Endothelial cell (in vitro differentiated cells): Measurements from ENCODE around the gene SERPINE1. TPM values are rescaled to one million over a fixed set of nuclear protein-coding genes. Genes with fewer than 3 reads are reported as not detected.
A peak's percentile ranks its signal among the peaks of the same experiment; 100 is the strongest.

Experiments used
- DNase-seq: peaks from one replicate; pipeline ENCODE4 v3.0.0; 2021; ENCODE audit warnings: low spot score
- H3K27ac Mint-ChIP-seq: one replicate; pipeline ENCODE4 v1.8.0; 2021; ENCODE audit warnings: mixed read lengths, inconsistent platforms; ENCODE audit not compliant: unreplicated experiment
- H3K27me3 Mint-ChIP-seq: one replicate; pipeline ENCODE4 v1.8.0; 2021; ENCODE audit warnings: mild to moderate bottlenecking, moderate library complexity, mixed read lengths, inconsistent platforms; ENCODE audit not compliant: unreplicated experiment
- H3K36me3 Mint-ChIP-seq: one replicate; pipeline ENCODE4 v1.8.0; 2021; ENCODE audit warnings: mild to moderate bottlenecking, low read depth, mixed read lengths, inconsistent platforms; ENCODE audit not compliant: unreplicated experiment
- H3K4me1 Mint-ChIP-seq: one replicate; pipeline ENCODE4 v1.8.0; 2021; ENCODE audit warnings: mild to moderate bottlenecking, mixed read lengths, inconsistent platforms; ENCODE audit not compliant: unreplicated experiment
- H3K4me3 Mint-ChIP-seq: one replicate; pipeline ENCODE4 v1.8.0; 2021; ENCODE audit warnings: mild to moderate bottlenecking, mixed read lengths, inconsistent platforms; ENCODE audit not compliant: unreplicated experiment
- H3K9me3 Mint-ChIP-seq: one replicate; pipeline ENCODE4 v1.8.0; 2021; ENCODE audit warnings: mixed read lengths, inconsistent platforms; ENCODE audit not compliant: unreplicated experiment
- total RNA-seq: library from RNA; stranded (reverse); fragmentation: NEBNext Ultra II Directional; extraction: Animal tissue kit (Norgen Biotek cat#: 25700); gene quantifications from one replicate; pipeline ENCODE4 v1.2.1, GENCODE V29; 2021; ENCODE audit not compliant: unreplicated experiment
- TF ChIP-seq, protein P1 (sequence below): fragments of 200-600 bp; sonication (generic); IDR thresholded peaks from one replicate; pipeline ENCODE4 v1.5.0; 2021; ENCODE audit warnings: antibody characterized with exemption; ENCODE audit not compliant: unreplicated experiment

Gene SERPINE1
- total RNA-seq, 1 donor from 2014 or later: 0.80 TPM

DNA sequence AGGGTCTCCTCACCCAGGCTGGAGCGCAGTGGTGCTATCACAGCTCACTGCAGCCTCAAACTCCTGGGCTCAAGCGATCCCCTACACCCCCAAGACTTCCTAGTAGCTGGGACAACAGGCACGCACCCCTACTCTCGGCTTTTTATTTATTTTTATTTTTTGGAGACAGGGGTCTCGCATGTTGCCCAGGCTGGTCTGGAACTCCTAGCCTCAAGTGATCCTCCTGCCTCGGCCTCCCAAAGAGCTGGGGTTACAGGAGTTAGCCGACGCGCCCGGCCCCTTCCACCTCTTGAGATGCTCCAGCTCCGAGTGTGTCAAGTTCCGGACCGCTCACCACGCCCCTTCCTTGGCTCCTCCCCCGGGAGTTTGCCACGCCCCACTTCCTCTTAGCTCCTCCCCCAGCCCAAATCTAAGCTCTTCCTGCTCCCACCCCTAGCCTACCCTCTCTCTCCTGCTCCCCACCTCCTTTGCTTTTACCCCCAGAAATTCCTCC, 46.9 kb downstream of the SERPINE1 start:
- Mint-ChIP-seq H3K36me3 (peaks cover 7% of the 10 kb centered on the region), H3K9me3 (no peaks in the 10 kb centered on the region), H3K4me3 (no peak overlapping the region), H3K4me1 (peaks cover 20% of the 10 kb centered on the region), H3K27me3 (peaks cover 52% of the 10 kb centered on the region), H3K27ac (no peak overlapping the region)
- TF ChIP-seq, protein P1, sequence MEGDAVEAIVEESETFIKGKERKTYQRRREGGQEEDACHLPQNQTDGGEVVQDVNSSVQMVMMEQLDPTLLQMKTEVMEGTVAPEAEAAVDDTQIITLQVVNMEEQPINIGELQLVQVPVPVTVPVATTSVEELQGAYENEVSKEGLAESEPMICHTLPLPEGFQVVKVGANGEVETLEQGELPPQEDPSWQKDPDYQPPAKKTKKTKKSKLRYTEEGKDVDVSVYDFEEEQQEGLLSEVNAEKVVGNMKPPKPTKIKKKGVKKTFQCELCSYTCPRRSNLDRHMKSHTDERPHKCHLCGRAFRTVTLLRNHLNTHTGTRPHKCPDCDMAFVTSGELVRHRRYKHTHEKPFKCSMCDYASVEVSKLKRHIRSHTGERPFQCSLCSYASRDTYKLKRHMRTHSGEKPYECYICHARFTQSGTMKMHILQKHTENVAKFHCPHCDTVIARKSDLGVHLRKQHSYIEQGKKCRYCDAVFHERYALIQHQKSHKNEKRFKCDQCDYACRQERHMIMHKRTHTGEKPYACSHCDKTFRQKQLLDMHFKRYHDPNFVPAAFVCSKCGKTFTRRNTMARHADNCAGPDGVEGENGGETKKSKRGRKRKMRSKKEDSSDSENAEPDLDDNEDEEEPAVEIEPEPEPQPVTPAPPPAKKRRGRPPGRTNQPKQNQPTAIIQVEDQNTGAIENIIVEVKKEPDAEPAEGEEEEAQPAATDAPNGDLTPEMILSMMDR: no peak
- DNase-seq: peak; percentile 32

DNA sequence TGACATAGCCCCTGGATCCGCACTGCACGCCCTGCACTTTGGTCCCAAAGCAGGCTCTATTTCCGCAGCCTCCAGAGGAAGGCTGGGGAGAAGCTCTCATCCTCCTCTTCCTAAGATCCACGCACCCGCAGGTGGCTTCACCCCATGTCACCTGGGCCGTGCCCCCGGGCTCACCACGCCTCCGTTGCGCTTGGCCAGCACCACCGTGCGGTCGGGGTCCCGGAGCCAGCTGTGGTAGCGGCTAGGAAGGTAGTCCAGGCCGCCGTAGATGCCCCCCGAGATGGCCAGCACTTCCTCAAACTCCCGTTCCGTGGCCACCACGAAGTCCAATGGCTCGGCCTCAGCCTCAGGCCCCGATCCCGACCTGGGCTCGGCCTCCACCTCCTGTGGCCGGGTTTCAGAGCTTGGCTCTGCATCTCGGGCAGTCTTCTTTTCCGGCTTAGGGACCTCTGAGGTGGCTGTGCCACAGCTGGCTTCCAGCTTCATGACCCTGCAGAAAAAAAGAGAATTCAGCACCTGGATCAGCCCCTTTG, 47.5 kb downstream of the SERPINE1 start:
- DNase-seq: no peak
- Mint-ChIP-seq H3K27me3 (peaks cover 48% of the 10 kb centered on the region), H3K9me3 (no peaks in the 10 kb centered on the region), H3K4me3 (no peak overlapping the region), H3K4me1 (peaks cover 17% of the 10 kb centered on the region), H3K36me3 (peaks cover 3% of the 10 kb centered on the region), H3K27ac (no peak overlapping the region)
- TF ChIP-seq, protein P1: no peak

DNA sequence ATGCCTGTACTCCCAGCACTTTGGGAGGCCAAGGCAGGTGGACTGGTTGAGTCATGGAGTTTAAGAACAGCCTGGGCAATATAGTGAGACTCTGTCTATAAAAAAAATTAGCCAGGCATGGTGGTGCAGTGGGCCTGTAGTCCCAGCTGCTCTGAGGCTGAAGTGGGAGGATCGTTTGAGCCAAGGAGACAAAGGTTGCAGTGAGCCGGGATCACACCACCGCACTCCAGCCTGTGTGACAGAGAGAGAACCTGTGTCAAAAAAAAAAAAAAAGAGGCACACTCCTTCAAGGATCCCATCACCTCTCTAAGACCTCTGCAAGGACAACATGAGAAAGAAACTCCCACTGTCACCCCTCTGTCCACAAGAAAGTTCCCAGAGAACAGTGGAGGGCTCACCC, 48.8 kb downstream of the SERPINE1 start:
- Mint-ChIP-seq H3K36me3 (no peaks in the 10 kb centered on the region), H3K27me3 (peaks cover 44% of the 10 kb centered on the region), H3K4me1 (peaks cover 12% of the 10 kb centered on the region), H3K27ac (no peak overlapping the region), H3K9me3 (no peaks in the 10 kb centered on the region), H3K4me3 (no peak overlapping the region)
- TF ChIP-seq, protein P1: no peak
- no peak for DNase-seq

DNA sequence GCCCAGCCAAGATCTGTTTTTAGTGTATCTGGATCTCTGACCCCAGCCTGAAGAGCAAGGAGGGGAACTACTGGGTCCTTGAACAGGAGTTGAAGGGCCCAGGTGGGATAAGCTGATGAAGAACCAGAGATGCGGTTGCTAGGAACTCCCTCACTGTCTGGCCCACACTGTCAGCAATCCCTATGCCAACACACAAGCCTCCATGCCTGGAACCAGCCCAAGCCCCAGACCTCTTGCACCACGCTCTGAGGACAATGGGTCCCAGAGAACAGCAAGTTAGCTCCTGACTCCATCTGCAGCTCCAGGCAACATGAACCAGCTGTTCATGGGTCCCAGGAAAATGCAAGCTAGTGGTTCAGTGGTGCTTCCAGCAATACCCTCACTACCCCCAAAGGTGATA, 50.7 kb downstream of the SERPINE1 start:
- Mint-ChIP-seq H3K4me3 (no peak overlapping the region), H3K27ac (no peak overlapping the region), H3K36me3 (no peaks in the 10 kb centered on the region), H3K27me3 (peaks cover 36% of the 10 kb centered on the region), H3K9me3 (no peaks in the 10 kb centered on the region), H3K4me1 (no peaks in the 10 kb centered on the region)
- TF ChIP-seq, protein P1: no peak
- no peak for DNase-seq

DNA sequence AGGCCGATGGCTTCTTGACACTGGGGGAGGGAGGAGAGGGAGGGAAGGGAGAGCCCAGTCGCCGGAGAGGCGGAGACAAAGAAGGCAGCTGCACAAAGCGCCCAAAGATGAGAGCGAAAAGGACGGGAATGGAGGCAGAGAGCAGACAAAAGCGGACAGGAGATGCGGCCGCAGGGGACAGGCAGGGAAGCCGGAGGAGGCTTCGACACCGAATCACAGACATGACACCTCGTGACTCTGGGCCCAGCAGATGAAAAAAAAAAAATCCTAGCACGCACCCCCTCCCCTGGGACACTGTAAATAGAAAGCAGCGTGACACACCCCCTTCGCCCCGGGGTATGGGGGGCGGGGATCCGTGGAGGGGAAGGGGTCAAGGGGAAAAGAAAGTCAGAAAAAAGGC, 52.2 kb downstream of the SERPINE1 start:
- DNase-seq: no peak
- peaks cover 28% of the 10 kb centered on the region for H3K27me3 Mint-ChIP-seq
- TF ChIP-seq, protein P1: no peak
- no peaks in the 10 kb centered on the region for H3K36me3 Mint-ChIP-seq
- H3K27ac Mint-ChIP-seq: no peak overlapping the region
- H3K9me3 Mint-ChIP-seq: no peaks in the 10 kb centered on the region
- no peaks in the 10 kb centered on the region for H3K4me1 Mint-ChIP-seq
- H3K4me3 Mint-ChIP-seq: no peak overlapping the region
